ENCODE measurements around the gene TTC33.
"Not testable (repeated sequence)": the region's sequence is repeated elsewhere in the genome, so short reads cannot be mapped to it uniquely, and the experiment has no call there.

Gene TTC33

GRCh38 chr5:40600383-40600782 is 155.4 kb downstream of the TTC33 start:
- H3K9ac ChIP-seq (ENCODE audit: insufficient read length) = no peak overlapping the region
- H3K36me3 ChIP-seq (ENCODE audit: insufficient read depth, low read length) = no peaks in the 10 kb centered on the region
- no peak for DNase-seq (ENCODE audit: low read depth, low spot score)
- no peaks in the 10 kb centered on the region for H3K9me3 ChIP-seq (ENCODE audit: low read depth, low read length)
- H3K4me3 ChIP-seq = no peak overlapping the region
- H3K27ac ChIP-seq = no peak overlapping the region
- TF ChIP-seq EZH2 (IDR thresholded peaks at IDR 0.05) (no peak), FOXP2 (optimal IDR thresholded peaks at IDR 0.05; ENCODE audit: control extremely low read depth, extremely low read length, insufficient read depth) (no peak), POLR2AphosphoS5 (IDR thresholded peaks at IDR 0.05; ENCODE audit: borderline replicate concordance, low read depth, low read length) (no peak)

- H3K9me3 ChIP-seq (ENCODE audit: low read depth, low read length) = no peaks in the 10 kb centered on the region
- no peak for TF ChIP-seq FOXP2 (optimal IDR thresholded peaks at IDR 0.05; ENCODE audit: control extremely low read depth, extremely low read length, insufficient read depth)
- no peak for TF ChIP-seq EZH2 (IDR thresholded peaks at IDR 0.05)
- TF ChIP-seq POLR2AphosphoS5 (IDR thresholded peaks at IDR 0.05; ENCODE audit: borderline replicate concordance, low read depth, low read length) = no peak
- H3K9ac ChIP-seq (ENCODE audit: insufficient read length) = no peak overlapping the region
- H3K36me3 ChIP-seq (ENCODE audit: insufficient read depth, low read length) = no peaks in the 10 kb centered on the region
- no peak overlapping the region for H3K27ac ChIP-seq
- no peak for DNase-seq (ENCODE audit: low read depth, low spot score)
- no peak overlapping the region for H3K4me3 ChIP-seq
These were observed 156.1 kb downstream of the TTC33 start for GRCh38 chr5:40599676-40600075.

- TF ChIP-seq EZH2 (IDR thresholded peaks at IDR 0.05) (no peak), POLR2AphosphoS5 (IDR thresholded peaks at IDR 0.05; ENCODE audit: borderline replicate concordance, low read depth, low read length) (no peak), FOXP2 (optimal IDR thresholded peaks at IDR 0.05; ENCODE audit: control extremely low read depth, extremely low read length, insufficient read depth) (no peak)
- H3K36me3 ChIP-seq (ENCODE audit: insufficient read depth, low read length) = no peaks in the 10 kb centered on the region
- DNase-seq (ENCODE audit: low read depth, low spot score) = no peak
- H3K9me3 ChIP-seq (ENCODE audit: low read depth, low read length) = no peaks in the 10 kb centered on the region
- H3K4me3 ChIP-seq = no peak overlapping the region
- H3K27ac ChIP-seq = no peak overlapping the region
- no peak overlapping the region for H3K9ac ChIP-seq (ENCODE audit: insufficient read length)
These were observed 160.9 kb downstream of the TTC33 start for GRCh38 chr5:40594811-40595210.

- DNase-seq (ENCODE audit: low read depth, low spot score); H3K9me3 ChIP-seq (ENCODE audit: low read depth, low read length); H3K4me3 ChIP-seq; H3K9ac ChIP-seq (ENCODE audit: insufficient read length); H3K27ac ChIP-seq; H3K36me3 ChIP-seq (ENCODE audit: insufficient read depth, low read length): not testable (repeated sequence)
These were observed 163.9 kb downstream of the TTC33 start for GRCh38 chr5:40591727-40592396.

- DNase-seq (ENCODE audit: low read depth, low spot score) = no peak
- no peak overlapping the region for H3K4me3 ChIP-seq
- TF ChIP-seq FOXP2 (optimal IDR thresholded peaks at IDR 0.05; ENCODE audit: control extremely low read depth, extremely low read length, insufficient read depth) (no peak), EZH2 (IDR thresholded peaks at IDR 0.05) (no peak), POLR2AphosphoS5 (IDR thresholded peaks at IDR 0.05; ENCODE audit: borderline replicate concordance, low read depth, low read length) (no peak)
- no peak overlapping the region for H3K27ac ChIP-seq
- no peaks in the 10 kb centered on the region for H3K36me3 ChIP-seq (ENCODE audit: insufficient read depth, low read length)
- no peaks in the 10 kb centered on the region for H3K9me3 ChIP-seq (ENCODE audit: low read depth, low read length)
- no peak overlapping the region for H3K9ac ChIP-seq (ENCODE audit: insufficient read length)
These were observed 168.4 kb downstream of the TTC33 start for GRCh38 chr5:40587376-40587775.

GRCh38 chr5:40585537-40586267 is 170.1 kb downstream of the TTC33 start:
- Histone ChIP-seq H3K27ac (no peak overlapping the region), H3K9me3 (ENCODE audit: low read depth, low read length) (no peaks in the 10 kb centered on the region), H3K4me3 (no peak overlapping the region), H3K36me3 (ENCODE audit: insufficient read depth, low read length) (no peaks in the 10 kb centered on the region), H3K9ac (ENCODE audit: insufficient read length) (no peak overlapping the region)
- no peak for TF ChIP-seq POLR2AphosphoS5 (IDR thresholded peaks at IDR 0.05; ENCODE audit: borderline replicate concordance, low read depth, low read length)
- TF ChIP-seq EZH2 (IDR thresholded peaks at IDR 0.05) = no peak
- TF ChIP-seq FOXP2 (optimal IDR thresholded peaks at IDR 0.05; ENCODE audit: control extremely low read depth, extremely low read length, insufficient read depth) = no peak
- no peak for DNase-seq (ENCODE audit: low read depth, low spot score)

GRCh38 chr5:40584054-40584453 is 171.7 kb downstream of the TTC33 start:
- Histone ChIP-seq H3K9ac (ENCODE audit: insufficient read length) (no peak overlapping the region), H3K36me3 (ENCODE audit: insufficient read depth, low read length) (no peaks in the 10 kb centered on the region), H3K9me3 (ENCODE audit: low read depth, low read length) (no peaks in the 10 kb centered on the region), H3K27ac (no peak overlapping the region), H3K4me3 (no peak overlapping the region)
- DNase-seq (ENCODE audit: low read depth, low spot score) = no peak
- TF ChIP-seq FOXP2 (optimal IDR thresholded peaks at IDR 0.05; ENCODE audit: control extremely low read depth, extremely low read length, insufficient read depth) (no peak), EZH2 (IDR thresholded peaks at IDR 0.05) (no peak), POLR2AphosphoS5 (IDR thresholded peaks at IDR 0.05; ENCODE audit: borderline replicate concordance, low read depth, low read length) (no peak)

- no peak for TF ChIP-seq FOXP2 (optimal IDR thresholded peaks at IDR 0.05; ENCODE audit: control extremely low read depth, extremely low read length, insufficient read depth)
- TF ChIP-seq EZH2 (IDR thresholded peaks at IDR 0.05) = no peak
- TF ChIP-seq POLR2AphosphoS5 (IDR thresholded peaks at IDR 0.05; ENCODE audit: borderline replicate concordance, low read depth, low read length) = no peak
- Histone ChIP-seq H3K36me3 (ENCODE audit: insufficient read depth, low read length) (no peaks in the 10 kb centered on the region), H3K27ac (no peak overlapping the region), H3K9ac (ENCODE audit: insufficient read length) (no peak overlapping the region), H3K4me3 (no peak overlapping the region), H3K9me3 (ENCODE audit: low read depth, low read length) (no peaks in the 10 kb centered on the region)
- DNase-seq (ENCODE audit: low read depth, low spot score) = no peak
These were observed 177.0 kb downstream of the TTC33 start for GRCh38 chr5:40578501-40579451.

Measured in SK-N-MC (cell line).